Activated T-cell treated with anti-CD3 and anti-CD28 coated beads for 24 hours (primary cell): ENCODE measurements around the gene MSI2.

Experiments
- DNase-seq: peaks from one replicate; pipeline ENCODE4 v3.0.0-alpha.2; 2020; ENCODE audit warnings: low read depth

MSI2 gene

DNA sequence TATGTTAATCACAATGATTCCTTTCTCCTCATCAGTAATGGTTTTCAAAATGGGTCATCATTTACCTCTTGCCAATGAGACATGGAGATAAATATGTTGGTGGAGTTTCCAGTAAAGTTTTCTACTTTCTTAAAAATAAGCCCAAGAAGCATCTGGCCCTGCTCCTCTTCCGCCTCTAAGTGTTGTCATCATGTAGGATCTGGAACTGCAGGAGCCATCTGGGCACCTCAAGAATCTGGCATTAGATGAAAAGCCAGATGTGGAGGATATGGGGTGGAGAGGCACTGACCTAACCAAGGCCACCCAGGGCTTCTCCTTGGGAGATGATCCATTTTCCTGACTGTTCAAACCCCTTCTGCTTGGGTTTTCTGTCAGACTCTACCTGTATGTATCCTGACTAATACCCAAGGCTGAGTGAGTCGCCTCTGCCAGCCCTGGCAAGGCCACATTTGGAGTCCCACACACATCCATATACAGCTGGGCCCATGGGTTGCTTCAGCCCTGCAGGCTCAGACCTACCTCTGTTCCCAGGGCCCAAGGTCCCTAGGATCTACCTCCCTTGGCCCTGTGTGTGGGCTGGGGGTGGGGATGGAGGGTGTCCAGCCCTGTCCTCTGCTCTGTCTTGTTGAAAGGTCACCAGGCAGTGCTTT, 464.2 kb downstream of the MSI2 start:
- no peak for DNase-seq

DNA sequence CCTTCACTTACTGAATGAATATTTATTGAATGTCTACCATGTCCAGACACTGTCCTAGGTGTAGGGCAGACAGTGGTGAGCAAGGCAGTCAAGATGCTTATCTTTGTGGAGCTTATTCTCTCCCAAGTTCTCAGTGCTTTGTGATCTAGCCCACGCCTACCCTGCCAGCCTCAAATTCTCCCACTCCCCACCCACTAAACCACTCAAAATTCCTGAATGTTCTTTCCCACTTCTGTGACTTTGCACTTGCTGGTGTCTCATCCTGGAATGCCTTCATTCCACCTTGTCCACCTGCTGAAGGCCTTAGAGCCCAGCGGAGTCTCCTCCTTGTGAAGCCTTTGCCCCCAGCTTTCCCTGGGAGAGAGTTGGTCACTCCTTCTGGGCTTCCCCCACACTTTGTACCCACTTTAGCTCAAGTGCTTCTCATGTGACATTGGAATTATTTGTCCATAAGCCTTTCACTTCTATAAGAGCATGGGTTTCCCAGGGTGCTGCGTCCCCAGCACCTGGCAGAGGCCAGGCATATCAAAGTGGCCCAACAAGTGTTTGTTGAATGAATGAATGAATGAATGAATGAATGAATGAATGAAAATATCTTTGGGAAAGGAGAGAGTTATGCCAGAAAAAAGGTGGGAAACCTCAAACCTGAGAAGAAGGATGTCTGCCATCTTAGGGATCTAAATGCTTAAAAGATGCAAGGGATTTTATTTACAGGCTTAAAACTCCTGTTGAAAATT, 465.8 kb downstream of the MSI2 start:
- no peak for DNase-seq

DNA sequence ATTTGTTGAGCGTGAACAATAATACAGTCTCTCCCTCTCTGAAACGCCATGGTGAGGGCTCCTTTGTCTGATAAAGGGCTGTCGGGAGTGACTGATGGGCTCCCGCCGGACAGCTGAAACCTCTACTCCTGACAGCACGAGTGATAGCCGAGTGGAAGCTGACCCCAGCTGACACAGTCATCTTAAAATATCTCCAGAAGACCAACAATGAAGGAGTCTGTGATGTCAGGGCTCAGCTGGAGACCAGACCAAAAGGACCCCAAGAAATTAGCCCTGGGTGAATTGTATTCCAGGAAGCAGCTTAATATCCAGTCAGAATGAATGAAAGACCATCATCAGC, 466.4 kb downstream of the MSI2 start:
- DNase-seq: no peak

DNA sequence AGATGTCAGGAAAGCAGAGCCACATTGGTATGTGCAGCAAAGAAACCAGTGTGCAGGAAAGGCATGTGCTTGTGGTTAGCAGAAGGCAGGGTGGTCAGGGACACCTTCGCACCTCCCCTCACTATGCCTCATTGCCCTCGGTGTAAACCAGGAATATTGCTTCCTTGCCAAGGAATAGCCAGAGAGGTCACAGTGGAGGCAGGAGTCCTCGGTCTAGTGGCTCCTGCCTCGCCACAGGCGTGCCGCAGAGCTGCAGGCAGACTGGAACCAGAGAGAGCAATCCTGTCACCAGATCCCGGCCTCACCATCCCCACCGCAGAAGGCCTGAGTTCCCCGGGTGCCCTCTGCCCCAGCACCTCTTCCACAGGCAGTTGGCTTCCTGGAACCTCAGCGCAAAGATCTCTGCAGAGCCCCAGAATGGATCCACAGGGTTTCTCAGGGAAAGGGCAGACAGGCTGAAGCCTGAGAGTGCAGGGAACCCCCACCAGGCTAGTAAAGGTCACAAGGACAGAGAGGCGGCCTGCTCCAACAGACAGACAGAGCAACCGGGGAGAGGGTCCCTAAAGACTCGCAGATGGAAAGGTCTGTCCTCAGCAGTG, 467.2 kb downstream of the MSI2 start:
- DNase-seq: no peak

DNA sequence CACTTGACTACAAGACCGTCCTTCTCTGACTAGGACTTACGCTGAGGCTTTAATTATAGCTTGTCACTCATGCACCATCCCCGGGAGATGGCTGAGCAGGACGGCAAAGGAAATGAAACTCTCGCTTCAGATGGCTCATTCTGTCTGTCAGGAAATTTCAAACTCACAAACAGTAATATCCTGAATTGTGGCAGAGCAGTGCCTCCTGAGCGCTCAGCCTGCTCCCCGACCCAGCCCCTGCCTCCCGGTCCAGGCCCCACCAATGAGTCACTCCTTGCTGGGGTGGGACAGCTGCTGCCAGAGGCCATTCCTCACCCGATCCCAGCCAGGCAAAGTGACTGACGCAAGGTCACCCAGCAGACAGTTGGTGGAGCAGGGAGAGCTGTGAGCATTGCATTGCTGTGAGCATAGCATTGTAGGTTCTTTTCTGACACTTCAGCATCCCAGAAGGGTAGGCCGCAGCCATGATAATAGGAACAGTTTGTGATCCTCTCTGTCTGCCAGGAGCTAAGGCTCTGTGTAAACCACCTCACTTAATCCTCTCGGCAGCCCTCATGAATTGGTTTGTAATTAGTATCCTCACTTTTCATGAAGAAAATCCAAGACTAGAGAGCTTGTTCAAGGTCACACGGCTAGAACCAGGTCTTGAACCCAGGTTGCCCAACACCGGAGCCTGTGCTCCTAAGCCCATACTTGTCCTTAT, 467.9 kb downstream of the MSI2 start:
- DNase-seq: no peak

DNA sequence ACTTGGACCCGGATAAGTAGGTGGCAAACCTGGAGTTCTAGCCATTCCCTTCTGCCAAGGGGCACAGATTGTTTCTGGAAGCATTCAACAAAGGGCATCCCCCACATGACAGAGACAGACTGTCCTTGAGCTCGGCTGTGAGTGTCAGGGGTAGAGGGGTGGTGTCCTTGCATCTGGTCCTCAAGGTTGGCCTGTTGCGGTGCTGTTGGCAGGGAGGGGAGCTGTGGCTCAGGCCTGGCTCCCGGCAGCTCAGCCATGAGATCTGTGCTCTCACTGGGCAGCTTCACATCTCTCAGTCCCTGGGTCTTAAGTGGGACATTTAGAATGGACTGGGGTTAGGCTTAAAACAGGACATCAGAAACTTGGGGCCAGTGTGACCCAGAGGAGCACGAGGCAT, 468.4 kb downstream of the MSI2 start:
- DNase-seq: no peak

DNA sequence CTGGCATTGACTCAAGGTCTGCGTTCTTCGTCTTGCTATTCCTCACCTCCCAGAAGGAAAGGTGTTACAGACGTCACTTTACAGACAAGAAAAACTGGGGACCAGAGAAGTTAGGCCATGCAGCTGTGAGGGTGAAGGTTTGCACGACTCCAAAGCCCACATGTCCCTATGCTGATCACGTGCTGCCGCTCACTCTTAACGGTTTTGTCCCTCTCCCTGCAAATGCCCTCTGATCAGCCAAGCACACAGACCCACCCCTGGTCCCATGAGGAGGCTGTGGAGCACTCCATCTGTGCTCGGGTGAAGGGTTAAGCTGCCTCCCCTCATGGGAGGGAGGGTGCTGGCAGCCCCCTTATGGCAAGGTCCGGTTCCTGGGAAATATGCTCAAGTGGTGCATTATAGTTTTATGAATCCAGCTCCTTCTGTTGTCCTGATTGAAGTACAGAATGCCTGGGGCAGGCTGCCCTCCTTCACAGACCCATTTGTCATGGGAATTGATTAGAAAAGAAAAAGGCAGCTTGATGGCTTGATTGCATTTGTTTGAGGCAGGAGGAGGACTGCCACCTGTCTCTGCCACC, 470.0 kb downstream of the MSI2 start:
- DNase-seq: no peak

DNA sequence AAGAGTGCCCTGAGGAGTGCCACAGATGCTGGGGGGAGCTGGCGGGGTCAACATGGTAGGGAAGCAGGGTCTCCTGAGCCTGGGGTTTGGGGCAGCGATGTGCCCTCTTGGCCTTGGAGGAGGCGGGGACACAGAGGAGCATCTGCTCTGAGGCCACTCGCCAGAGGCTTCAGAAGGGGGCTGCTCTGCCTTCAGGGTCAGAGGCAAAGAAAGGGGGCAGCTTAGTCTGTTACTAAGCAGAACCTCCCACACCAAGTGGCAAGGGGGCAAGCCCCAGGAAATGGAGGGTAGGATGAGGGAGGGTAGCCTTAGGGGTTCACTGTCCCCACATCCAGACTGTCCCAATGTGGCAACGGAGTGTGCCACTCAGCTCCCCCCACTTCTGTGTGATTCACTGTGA, 470.5 kb downstream of the MSI2 start:
- no peak for DNase-seq

DNA sequence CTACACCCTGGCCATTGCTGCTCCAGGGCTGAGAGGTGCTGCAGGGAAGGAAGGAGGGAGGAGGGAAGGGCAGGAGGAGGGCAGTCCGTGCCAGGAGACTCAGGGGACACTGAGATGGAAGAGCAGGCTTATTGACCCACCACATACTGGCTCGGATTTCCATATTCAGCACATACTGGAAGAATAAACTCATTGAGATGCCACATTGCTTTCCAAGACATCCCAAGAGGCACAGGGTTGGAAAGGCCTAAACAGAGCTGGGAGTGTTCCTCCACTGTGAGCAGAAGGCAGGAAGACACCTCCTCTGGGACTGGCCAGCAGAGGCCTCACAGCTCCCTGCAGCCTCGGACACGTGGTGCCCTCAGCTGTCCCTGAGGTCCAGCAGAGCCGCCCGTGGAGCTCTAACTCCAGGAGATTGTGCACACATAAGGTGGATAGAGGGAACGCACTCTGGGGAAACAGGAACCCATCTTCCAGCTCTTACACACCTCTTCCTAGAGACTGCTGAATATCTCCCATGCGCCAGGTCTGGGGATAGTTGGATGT, 471.4 kb downstream of the MSI2 start:
- DNase-seq: no peak

DNA sequence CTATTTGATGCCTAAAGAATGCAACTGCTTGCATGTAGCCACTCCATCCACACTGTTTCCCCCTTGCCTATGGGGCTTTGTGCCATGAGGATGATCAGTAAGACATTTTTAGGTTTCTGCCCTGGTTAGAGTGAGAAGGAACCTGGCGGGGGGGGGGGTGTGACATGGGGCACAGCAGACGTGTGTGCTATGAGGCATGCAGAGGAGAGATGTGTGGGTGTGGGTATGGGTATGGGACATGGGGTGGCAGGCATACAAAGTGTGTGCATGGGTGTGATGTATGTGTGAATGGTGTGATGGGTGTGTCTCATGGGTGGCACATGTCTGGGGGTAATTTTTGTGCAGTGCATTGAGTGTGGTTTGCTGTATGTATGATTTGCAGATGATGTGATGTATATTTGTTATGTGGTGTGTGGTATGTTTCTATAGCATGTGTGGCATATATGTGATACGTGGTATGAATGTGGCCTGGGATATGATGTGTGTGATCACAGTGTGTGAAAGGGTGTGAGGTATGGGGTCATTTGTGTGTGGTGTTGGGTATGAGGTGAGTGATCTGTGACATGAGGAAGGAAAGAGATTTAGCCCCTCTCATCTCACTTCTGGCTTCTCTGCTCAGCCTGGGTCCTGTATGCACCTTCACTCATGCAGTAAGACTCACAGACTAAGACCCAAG, 473.8 kb downstream of the MSI2 start:
- DNase-seq: no peak

DNA sequence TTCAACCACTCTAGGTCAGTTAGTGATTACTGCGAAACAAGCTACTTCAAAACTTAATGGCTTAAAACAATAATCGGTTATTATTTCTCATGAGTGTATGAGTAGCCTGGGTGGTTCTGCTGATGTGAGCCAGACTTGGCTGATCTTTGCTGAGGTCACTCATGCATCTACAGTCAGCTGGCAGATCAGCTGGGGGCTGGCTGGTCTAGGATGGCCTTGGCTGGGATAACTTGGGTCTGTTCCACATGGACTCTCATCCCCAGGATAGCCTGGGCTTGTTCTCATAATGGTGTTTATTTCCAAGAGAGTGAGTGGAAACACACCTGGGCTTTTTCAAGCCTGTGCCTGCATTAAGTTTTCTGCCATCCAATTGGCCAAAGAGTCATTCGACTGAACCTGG, 475.7 kb downstream of the MSI2 start:
- DNase-seq: no peak

DNA sequence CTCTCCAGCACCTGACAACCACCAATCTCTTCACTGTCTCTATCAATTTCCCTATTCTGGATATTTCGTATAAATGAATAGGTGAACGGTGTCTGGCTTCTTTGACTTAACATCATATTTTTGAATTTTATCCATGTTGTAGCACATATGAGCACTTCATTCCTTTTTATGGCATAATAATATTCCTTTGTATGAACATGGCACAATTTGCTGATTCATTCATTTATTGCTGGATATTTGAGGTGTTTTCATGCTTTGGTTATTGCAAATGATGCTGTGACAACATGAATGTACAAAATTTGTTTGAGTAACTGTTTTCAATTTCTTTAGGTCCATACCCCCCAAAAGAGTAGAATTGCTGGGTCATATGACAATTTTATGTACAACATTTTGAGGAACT, 476.8 kb downstream of the MSI2 start:
- no peak for DNase-seq
